NK-92 (cell line): ENCODE results near the gene ARID1B.
"Not testable (repeated sequence)": the region's sequence is repeated elsewhere in the genome, so short reads cannot be mapped to it uniquely, and the experiment has no call there.

Source experiments
- DNase-seq: peaks from one replicate; lab custom pipeline; 2025; ENCODE audit not compliant: unreplicated experiment; lab: John Stamatoyannopoulos, UW

The ARID1B gene

DNA sequence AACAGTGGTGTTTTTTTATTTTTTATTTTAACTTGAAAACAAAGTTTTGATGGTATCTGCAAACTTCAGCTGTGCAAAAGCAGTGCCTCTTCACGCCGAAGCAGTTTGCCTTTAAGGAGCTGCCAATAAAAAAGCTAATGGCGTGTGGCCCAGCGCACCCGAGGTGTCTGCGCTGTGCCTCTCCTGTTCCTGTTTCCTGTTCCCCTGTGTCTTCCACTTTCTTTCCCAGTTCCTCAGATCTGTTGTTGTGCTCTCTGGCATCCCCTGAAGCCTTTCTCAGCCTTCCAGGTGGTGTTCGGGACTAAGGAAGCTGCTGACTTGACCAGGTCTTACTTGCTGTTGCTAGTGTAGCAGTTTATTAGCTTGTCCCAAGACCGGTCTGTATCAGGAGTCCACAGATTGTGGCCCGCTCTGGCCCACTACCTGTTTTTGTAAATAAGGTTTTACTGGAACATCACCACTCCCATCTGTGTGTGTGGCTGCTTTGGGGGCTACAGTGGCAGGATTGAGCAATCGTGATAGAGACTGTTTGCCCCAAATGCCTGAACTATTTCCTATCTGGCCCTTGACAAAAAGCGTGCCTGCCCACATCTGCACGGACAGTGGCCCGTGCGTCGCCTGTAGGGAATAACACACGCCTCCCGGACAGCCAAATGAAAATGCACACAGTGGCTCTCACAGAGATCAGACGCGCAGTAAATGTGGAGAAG lies 367.8 kb downstream of the ARID1B start:
- no peak for DNase-seq

DNA sequence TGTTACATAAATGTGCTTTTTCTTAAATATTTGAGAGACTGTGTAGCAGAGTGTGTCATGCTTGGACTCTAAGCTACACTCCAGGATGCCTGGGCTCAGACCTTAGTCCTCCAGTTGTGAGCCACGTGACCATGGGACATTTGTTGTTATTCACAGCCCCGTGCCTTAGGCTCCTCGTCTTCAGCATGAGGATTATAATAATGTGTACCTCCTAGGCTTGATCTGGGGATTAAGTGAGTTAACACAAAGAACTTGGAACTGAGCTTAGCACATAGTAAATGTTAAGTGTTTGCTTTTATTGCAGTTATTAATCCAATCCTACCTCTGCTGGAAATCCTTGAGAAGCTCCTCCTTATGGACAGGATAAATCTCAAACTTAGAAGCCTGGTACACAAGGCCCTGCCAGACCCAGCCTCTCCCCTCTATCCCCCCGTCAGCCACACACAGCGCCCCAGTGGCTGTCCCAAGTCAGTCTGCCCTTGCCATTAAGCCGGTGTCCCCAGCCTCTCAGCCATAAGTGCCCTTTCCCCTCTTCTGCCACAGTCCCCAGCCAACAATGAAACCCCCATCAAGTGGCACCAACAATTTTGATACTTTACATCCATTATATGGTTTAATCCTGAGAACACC lies 368.6 kb downstream of the ARID1B start:
- no peak for DNase-seq

DNA sequence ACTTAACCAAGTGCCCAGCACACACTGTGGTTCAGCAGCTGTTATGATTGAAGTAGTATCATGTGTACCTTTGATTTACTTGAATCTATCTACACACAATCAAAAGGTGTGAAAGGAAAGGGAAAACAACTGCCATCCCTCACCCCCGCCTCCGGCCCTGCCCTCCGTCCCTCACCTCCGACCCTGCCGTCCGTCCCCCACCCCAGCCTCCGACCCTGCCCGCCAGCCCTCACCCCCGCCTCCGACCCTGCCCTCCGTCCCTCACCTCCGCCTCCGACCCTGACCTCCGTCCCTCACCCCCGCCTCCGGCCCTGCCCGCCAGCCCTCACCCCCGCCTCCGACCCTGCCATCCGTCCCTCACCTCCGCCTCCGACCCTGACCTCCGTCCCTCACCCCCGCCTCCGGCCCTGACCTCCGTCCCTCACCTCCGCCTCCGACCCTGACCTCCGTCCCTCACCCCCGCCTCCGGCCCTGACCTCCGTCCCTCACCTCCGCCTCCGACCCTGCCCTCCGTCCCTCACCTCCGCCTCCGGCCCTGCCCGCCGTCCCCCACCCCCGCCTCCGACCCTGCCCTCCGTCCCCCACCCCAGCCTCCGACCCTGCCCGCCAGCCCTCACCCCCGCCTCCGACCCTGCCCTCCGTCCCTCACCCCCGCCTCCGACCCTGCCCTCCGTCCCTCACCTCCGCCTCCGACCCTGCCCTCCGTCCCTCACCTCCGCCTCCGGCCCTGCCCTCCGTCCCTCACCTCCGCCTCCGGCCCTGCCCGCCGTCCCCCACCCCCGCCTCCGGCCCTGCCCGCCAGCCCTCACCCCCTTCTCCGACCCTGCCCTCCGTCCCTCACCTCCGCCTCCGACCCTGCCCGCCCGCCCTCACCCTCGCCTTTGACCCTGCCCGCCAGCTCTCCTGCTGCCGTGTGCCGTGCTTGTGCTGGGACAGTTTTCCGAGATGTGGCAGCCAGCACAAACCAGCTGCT lies 370.2 kb downstream of the ARID1B start:
- DNase-seq = not testable (repeated sequence)

DNA sequence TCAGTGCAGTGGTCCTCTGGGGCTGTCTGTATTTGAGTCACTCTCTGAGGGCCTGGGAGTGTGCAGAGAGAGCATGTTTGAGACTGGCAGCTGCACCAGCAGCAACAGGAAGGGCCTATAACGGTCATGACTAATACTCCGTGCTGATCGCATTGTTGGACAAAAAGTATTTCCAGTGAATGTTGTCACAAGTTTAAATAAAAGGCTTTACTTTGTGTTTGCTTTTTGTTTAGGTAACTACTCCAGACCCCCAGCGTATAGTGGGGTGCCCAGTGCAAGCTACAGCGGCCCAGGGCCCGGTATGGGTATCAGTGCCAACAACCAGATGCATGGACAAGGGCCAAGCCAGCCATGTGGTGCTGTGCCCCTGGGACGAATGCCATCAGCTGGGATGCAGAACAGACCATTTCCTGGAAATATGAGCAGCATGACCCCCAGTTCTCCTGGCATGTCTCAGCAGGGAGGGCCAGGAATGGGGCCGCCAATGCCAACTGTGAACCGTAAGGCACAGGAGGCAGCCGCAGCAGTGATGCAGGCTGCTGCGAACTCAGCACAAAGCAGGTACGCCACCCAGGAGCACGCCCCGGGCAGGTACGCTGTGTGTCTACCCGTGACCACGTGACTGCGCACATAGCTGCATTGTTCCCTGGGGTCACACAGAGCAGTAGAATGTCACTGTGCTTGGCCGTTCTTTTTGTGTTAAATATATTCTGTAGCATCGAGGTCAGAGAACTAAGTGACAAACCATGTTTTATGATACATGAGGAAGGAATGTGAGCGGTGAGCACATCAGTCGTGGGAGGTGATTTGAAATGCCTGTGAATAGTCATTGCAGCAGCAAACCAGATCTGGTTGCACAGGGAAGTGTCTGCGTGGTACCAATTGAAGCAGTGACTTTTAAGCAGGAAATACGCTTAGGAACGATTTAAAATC lies 371.5 kb downstream of the ARID1B start:
- DNase-seq = no peak

DNA sequence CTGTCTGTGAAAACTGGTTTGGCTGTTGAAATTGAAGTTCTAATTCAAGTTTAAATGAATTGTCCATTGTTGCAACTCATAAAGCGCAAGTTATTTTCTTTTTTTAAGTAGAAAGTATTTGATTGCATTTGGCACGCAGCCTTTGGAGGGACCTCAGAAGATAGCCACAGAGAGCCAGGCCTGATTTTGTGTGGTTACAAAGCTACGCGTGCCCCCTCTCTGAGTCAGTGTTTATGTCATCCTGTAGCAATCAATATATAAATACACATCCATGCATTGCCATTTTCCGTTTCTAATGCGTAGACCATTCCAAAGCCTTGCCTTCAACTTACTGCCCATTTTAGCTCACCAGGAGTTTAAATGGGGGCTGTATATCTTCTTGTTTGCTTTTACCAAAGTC lies 372.9 kb downstream of the ARID1B start:
- no peak for DNase-seq

DNA sequence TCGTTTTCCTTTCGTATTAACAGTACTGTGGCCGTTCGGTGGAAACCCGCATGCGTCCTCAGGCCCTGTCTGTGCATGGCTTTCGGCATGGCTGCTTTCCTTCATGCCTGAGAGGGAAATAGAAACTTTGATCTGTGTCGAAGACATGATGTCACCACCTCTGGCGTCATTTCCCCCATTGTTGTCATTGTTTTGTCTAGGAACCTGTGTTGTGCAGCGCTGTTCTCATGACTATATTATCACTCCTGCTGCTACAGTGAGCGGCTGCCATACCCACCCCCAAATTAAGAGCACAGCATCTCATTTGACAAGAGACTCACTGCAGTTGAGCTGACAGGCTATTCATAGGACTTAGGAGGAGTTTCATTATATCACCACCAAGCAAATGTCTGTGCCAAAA lies 373.9 kb downstream of the ARID1B start:
- no peak for DNase-seq

DNA sequence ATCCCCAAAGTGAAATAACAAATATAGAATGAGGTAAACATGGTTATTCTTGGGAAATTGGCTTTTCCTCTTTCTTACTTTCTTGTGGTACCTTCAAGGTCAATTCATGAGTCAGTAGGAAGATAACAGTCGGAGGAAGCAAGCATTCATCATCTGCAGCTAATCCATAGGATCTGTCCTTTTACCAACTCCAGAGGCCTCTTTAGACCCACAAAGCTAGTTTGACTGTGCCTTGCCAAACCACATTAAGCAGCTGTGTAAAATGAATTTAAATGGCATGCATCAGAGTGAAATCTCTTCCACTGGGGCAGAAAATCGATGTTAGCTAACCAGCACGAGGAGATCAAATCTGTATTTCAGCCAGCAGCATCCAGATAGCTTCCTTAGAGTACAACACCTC lies 374.8 kb downstream of the ARID1B start:
- DNase-seq = no peak

DNA sequence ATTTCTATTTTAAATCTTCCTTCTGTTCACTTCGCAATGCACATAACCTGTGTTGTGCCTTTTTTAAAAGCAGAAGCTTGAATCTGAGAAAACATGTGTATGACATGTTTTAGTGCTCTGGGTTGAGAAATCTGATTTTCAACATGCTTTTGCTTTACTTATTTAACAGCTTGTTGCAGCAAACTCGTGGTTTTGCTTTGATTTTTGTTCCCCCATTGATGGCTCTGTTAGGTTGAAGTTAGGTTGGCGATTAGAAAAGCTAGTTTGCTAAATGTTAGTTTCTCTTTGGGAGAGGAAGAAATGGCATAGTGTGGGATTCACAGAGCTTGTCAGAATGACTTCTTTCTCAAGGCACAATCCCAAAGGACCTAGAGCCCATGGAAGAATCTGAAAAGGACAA lies 375.4 kb downstream of the ARID1B start:
- DNase-seq = no peak

DNA sequence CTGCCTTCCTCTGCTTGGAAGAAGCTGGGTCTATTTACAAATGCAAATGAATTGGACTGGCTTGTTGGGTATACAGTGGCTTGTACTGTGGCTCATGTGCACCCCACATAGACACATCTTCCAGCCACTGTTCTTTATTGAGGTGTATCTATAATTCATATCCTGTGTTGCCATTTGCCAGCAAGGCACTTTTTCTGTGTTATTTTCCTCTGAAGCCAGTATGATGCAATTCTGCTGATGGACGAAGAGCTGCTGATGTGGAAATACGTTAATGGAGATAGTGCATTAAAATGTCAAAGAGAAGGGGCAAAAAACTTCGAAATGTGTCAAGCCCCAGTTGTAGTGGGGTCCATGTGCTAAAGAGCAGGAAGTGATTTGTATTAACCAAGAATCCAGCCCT lies 378.6 kb downstream of the ARID1B start:
- DNase-seq = no peak

DNA sequence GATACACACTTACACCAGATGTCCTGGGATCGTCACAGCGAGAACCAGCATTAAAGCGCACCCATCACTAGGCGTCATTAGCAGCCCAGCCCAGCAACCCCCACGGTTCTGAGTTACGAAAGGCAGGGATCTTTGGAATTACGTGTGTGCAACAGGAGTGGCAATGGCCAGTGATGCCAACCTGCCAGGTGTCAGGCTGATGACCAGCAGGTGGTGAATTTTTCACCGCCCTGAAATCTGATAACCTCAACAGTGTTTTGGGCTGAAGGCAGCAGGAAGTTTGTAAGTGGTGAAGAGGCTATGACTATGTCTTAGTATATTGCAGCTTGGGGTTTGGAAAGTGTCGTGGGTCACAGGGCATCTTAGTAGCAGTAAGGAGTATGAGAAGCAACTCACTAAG lies 380.1 kb downstream of the ARID1B start:
- DNase-seq = no peak

DNA sequence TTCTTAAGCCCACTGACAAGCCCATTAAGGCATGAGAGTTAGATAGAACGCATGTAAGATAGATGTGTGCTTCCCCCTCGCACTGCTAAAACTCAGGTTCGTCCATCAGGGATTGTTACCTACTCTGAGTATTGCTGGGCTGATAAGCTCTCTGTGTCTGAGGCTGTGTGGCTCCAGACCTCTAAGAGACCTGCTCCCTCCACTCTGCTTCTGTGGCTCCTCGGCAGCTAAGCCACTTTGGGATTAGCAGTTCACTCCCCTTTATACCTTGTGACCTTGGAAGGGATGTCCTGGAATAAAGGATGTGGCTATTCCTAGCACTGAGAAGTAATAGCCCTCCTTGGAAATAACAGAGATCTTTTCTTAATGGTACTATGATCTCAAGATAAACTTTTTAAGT lies 381.3 kb downstream of the ARID1B start:
- DNase-seq = no peak

DNA sequence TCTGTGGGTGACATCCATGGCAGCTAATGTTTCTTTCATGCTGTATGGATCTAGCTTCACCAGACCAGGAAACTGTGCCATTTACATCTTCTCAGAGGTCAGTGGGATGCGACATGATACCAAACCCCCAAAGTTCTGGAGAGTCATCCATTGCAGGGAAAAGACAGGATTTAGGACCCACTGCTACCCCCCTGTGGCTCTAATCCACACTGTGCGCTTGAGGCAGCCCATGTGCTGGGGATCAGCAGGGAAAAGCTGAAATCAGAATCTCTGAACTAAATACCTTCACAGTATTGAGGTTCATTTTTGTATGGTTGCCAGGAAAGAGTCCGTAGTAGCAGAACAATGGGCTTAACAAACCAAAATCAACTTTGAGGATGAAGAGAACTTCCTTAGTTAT lies 381.7 kb downstream of the ARID1B start:
- DNase-seq = no peak

DNA sequence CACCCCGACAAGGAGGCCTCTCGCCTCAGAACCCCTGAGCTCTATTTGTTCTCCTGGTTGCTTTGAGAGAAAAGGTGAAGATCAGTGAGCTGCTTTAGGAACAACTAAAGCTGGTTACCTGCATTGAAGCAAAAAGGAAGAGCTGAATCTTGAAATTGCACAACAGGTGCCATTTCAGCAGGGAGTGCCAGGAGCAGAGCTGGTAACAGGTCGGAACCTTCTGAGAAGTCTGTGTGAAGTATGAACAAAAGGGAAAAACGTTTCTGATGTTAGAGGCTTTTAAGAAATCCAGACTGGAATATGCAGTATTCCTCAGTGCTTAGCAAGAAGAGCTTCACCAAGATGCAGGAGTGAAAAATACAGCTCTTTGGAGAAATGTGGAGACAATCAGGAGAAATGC lies 382.2 kb downstream of the ARID1B start:
- DNase-seq = no peak

DNA sequence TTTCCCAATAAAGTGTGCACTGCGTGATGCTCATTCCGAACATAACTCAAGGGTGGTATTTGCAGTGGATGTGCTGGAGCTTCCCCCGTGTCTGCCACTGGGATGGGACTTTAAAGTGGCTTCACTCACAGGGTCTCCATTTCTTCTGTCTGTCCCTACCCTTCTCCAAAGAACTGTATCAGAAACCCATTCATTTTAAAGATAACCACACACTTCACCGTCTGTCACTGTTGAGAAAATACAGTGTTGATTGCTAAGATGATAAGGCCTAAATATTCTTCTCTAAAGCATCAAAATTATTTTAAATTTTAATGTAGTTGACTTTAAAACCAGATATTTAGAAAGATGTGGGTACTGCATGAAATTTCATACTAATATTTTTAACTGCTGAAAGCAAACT lies 384.7 kb downstream of the ARID1B start:
- DNase-seq = no peak

DNA sequence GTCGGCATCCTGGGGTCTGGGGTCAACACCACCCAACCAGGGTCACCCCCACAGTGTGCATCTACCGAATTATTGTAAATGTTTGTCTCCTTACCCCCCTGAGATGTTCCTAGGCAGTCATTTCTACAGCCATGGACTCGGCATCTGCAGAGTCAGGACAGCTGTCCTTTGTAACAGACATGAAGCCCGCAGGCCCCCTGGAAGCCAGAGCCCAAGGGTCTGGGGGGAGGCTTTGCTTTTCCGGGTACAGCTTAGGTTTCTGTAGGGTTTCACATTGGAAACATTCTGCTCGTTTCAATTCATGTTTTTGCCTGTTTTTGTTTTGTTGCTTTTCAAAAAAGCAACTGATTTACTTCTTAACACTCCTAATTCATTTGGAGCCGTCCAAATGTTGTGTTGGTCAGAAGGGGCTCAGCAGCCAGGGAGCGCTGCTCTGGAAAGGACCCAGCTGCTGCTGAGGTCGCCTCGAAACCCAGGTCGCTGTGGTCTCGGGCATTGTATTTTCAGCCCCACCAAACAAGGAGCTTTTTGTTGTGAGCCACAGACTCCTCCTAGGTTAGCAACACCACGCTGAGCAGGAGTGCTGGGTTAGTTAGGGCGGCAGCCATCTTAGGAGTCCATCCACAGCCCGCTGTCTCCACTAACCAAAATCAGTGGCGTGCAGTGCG lies 385.7 kb downstream of the ARID1B start:
- no peak for DNase-seq

DNA sequence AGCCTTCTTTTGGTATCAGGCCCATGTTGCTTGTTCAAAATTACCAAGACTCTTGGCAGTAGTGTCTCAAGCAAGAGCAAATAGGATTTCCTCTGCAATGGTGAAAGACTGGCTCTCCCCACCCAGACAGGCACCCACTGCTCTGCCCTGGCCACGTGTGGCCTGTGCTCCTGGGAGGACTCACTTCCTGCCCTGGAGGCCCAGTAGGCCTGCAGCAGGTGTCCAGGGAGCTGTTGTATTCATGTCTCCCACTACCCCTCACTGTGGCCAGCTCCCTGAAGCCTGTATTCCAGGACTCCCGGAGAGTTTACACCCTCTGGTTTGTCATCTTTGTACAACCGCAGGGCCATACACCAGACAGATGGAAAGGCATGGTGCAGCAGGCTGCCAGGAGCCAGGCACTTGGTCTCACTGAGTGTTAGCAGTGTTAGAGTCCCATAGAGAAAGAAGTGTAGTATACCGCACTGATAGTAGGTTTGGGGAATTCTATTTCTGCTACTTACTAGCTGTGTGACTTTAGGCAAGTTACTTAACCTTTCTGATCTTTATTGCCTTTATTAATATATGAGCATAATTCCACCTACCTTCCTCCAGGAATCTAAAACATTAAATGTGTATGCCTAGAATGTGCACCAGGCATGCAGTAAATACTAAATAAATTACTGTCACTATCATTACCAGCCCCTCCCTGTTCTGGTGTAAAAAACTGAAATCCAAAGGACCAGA lies 386.4 kb downstream of the ARID1B start:
- no peak for DNase-seq

DNA sequence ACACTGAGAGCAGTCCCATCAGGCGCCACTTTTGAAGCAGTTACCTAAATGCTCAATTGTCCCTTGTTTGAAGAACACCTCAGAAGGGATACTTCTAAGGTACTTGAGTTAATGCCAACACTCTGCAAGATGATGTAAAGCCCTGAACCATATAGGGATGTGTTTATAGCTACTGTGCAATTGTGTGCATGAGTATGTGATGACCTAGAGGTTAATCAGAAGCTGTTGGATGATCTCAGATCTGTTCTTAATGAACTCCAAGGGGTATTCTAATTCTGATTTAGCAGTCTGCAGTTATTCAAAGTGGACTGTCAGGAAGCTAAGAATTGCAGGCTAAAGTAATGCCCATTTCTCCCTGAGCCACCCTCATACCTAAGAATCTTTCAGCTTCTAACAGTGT lies 387.8 kb downstream of the ARID1B start:
- no peak for DNase-seq

DNA sequence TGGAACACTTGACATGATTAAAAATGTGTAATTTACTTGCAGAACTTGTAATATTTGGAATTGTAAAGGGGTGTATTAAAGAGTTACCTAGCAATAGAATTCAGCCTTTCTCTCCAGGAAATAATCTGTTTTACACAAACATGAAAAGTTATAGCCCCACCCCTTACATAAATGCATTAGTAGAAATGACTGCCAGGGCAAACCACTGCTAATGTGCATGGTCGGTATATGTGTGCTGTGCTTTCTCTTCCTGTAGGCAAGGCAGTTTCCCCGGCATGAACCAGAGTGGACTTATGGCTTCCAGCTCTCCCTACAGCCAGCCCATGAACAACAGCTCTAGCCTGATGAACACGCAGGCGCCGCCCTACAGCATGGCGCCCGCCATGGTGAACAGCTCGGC lies 389.6 kb downstream of the ARID1B start:
- no peak for DNase-seq

DNA sequence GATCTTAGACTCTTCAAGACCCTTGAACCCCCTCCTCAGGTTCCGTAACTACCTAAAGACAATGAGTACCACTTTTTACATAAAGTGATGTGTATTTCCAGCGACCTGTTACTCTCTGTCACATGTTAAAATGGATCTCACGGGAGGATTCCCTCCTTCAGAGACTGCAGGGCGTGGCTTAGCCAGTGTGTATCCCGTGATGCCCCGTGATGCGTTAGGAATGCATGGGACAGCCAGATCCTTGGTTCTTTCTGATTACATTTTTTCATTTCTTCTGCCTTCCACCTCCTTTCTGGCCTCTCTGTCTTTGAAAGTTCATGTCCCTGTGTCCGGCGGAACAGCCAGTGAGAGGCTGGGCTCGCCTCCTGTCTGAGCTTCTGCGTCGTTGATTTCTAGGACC lies 390.7 kb downstream of the ARID1B start:
- no peak for DNase-seq

DNA sequence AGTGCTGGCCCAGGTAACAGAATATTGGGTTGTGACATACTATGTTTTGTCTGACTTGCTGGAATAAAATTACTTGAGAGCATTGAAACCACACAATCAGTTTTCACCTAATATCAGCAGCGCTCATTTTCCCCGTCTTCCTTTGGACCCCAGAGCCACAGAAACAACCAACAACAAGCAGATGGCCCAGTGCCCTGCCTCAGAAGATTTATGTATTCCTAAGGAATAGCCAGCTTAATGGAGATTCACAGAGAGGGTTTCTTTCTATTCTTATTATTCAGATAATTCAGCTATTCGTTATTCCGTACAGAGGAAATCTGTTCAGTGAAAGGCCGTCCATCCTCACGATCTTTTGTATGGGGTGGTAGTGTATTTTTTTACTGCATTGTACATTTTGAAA lies 391.3 kb downstream of the ARID1B start:
- no peak for DNase-seq
